Measurements from ENCODE around the gene PPP4R4.
"Not testable (repeated sequence)": the region's sequence is repeated elsewhere in the genome, so short reads cannot be mapped to it uniquely, and the experiment has no call there.

Gene PPP4R4

DNA sequence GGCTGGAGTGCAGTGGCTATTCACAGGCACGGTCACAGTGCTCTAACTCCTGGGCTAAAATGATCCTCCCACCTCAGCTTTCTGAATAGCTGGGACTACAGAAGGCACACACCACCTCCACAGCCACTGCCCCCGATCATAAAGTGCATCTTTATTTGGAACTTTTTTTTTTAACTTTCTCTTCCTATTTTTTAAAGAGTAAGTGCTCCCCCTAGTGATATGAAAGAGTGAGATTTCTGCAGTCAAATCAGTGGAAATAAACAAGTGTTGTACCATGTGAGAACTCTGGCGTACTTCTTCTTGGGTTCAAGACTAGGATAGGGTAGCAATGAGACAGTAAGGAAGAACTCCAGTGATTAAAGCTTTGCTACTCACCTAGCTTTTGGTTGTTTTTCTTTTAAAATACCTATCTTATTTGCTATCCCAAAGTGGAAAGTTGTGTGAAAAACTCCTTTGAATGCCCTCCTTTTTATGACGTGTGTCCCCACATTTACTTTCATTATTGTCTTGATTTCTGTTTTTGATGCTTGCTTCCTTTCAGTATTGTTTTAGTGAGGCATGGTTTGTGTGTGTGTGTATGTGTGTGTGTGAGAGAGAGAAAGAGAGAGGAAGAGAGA, 6.6 kb downstream of the PPP4R4 start:
- DNase-seq (ENCODE audit: low spot score) = peak; percentile 35

GRCh38 chr14:94181835-94182234, 7.7 kb downstream of the PPP4R4 start:
- DNase-seq (ENCODE audit: low spot score) = no peak

GRCh38 chr14:94192536-94192935, 18.4 kb downstream of the PPP4R4 start:
- DNase-seq (ENCODE audit: low spot score) = no peak

DNA sequence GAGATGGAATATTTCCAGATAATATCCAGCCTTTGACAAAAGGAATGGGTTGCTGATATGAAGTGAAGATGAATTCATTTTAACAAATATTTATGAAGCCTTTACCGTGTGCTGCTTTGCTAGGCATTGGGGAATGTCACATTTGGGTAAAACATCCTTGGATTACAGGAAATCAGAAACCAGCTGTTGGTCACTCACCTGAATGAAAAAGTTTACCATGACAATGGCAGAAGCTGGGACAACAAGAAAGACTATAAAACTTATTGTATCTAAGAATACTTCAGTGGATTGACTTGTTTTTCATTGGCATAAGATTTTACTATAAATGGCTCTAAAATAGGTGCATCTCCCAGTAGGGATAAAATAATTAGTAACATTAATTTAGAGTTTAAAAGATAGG, 19.7 kb downstream of the PPP4R4 start:
- DNase-seq (ENCODE audit: low spot score) = no peak

GRCh38 chr14:94196057-94196456, 21.9 kb downstream of the PPP4R4 start:
- DNase-seq (ENCODE audit: low spot score) = no peak

DNA sequence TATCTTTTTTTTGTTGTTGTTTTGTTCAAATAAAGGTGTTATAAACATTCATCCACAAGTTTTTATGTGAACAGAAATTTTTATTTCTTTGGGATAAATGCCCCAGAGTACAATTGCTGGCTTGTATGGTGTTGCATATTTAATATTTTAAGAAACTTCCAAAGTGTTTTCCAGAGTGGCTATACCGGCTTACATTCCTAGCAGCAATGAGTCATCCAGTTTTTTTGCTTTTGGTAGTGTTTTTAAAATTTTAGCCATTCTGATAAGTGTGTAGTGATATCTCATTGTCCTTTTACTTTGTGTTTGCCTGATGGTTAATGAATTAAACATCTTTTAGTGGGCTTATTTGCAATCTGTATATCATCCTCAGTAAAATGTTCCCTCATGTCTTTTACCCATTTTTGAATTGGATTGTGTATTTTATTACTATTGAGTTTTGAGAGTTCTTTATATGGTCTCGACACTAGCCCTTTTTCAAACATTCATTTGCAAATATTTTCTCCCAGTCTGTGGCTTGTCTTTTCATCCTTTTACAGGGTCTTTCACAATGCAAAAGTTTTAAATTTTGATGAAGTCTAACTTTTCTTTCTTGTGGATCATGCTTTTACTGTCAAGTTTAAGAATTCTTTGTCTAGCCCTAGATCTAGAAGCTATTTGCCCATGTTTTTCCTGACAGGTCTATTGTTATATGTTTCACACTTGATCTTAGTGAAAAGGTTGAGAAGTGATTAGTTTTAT, 29.5 kb downstream of the PPP4R4 start:
- no peak for DNase-seq (ENCODE audit: low spot score)

DNA sequence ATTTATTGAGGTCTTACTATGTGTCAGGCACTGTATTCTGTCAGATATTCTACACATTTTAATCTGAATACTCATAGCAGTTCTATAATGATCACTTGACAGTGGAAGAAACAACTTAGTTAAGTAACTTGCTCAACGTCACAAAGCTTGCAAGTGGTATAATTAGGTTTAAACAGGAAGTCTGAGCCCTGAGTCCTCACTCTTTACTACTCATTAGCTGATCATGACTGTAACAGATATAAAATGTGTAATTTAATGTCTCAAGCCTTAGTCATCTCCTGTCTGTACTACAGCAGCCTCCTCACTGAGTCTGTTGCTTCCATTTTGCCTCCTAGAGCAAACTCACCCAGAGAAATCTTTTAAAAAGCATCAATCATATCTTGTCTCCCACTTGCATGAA, 38.9 kb downstream of the PPP4R4 start:
- DNase-seq (ENCODE audit: low spot score) = no peak

DNA sequence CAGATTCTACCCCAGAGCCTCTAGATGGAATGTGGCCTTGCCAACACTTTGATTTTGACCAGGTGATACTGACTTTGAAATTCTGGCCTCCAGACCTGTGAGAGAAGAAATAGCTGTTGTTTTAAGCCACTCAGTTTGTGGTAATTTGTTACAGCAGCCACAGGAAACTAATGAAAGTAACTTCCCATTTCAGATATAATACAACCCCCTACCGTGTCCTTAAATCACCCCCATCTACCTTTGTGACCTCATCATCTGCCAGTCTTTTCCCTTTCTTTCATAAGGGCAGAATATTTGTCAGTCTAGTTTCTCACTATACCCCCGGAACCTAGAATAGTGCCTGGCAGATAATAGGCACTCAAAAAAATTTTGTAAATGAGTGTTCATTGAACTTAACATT, 39.6 kb downstream of the PPP4R4 start:
- DNase-seq (ENCODE audit: low spot score) = no peak

DNA sequence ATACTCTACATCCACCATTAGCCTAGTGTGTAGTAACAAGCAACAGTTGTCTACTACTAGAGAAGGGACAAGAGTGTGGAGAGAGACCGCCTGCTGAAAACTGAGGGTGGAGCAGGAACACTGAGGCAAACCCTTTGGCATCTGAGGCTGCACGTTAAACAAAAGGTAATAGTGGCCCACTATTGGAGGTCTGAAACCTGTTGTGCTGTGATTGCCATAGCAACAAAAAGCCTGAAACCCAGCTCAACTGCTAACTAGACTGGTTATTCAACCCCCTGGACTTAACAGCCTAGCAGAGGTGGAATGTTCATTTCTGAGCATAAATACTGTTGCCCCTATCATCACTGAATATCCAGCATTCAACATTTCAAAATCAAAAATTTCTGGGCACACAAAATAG, 43.0 kb downstream of the PPP4R4 start:
- DNase-seq (ENCODE audit: low spot score) = no peak

GRCh38 chr14:94218198-94218886, 44.2 kb downstream of the PPP4R4 start:
- not testable (repeated sequence) for DNase-seq (ENCODE audit: low spot score)

DNA sequence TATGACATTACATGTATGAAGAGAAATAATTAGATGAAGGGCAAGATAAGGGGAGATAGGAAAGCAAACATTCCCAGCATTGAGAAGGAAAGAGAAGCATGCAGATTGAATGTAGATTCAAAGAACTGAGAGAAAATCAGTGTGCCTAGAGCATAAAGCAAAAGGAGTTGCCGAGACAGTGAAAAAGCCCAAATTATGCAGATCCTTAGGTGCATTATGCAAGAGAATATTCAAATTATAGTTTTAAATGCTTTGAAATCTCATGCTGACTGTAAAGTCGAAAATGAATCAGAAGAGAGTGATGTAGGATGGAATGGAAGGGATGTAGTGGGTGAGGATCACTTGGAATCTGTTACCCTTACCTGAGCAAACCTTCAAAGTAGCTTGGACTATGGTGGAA, 49.9 kb downstream of the PPP4R4 start:
- no peak for DNase-seq (ENCODE audit: low spot score)

GRCh38 chr14:94225460-94226378, 51.6 kb downstream of the PPP4R4 start:
- no peak for DNase-seq (ENCODE audit: low spot score)

DNA sequence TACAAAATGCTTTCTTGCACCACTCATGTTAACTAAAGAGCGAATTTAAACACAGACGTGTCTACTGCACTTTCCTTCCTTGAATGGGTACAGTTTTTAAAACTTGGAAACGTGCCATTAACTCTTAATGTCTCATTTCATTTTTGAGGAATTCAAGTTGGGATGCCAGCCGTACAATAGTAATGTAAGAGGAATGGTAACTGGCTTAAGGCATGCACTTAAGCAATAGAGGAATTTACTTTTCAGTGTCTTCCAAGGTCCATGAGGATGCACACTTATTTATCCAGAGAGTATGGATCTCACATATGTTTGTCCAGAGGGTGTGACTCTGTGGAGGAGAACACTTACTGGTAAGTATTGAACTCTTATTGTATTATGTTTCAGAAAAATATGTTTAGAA, 52.9 kb downstream of the PPP4R4 start:
- no peak for DNase-seq (ENCODE audit: low spot score)

DNA sequence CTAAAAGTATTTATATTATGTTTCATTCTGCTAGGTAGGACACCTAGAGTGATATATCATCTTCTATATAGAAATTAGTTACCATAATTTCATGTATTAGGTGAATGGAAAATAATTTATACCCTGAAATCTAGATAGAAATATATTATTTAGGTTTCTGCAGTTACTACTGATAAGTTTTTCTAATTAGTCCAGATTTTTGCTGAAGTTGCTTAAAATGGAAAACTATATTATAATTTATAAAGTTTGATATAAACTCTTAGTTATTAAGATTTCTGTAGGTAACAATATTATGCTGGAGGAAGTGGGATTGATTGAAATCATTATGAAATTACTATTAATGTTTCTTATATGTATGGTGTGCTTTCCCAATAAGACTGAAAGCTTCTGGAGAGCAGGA, 62.9 kb downstream of the PPP4R4 start:
- no peak for DNase-seq (ENCODE audit: low spot score)

- DNase-seq (ENCODE audit: low spot score) = no peak
Measured at GRCh38 chr14:94237983-94238382, 63.9 kb downstream of the PPP4R4 start.

- no peak for DNase-seq (ENCODE audit: low spot score)
Measured at GRCh38 chr14:94239406-94239805, 65.3 kb downstream of the PPP4R4 start.

DNA sequence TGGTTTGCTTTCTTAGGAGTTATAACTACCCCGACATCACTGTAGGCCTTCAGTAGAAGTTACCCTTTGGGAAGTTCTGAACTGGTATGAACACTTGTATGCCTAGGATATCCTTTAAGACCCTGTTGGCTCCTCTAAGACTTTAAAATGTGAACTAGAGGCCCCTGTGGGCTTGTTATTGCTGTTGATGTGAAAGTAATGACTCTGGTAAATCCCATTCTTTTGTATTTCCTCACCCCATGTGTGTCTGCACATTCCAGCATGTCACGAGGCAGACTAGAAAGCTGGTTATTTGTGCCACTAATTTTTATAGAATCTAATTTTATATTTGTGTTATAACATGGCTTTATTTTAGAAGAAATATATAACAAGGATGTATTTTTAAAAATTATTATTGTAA, 70.1 kb downstream of the PPP4R4 start:
- DNase-seq (ENCODE audit: low spot score) = no peak

- not testable (repeated sequence) for DNase-seq (ENCODE audit: low spot score)
Measured at GRCh38 chr14:94264195-94264594, 90.1 kb downstream of the PPP4R4 start.

- no peak for DNase-seq (ENCODE audit: low spot score)
Measured at GRCh38 chr14:94267352-94267751, 93.2 kb downstream of the PPP4R4 start.

GRCh38 chr14:94268582-94268981, 94.5 kb downstream of the PPP4R4 start:
- DNase-seq (ENCODE audit: low spot score) = not testable (repeated sequence)

GRCh38 chr14:94269156-94269555, 95.0 kb downstream of the PPP4R4 start:
- no peak for DNase-seq (ENCODE audit: low spot score)

- DNase-seq (ENCODE audit: low spot score) = peak; percentile 50
Measured at GRCh38 chr14:94276898-94277561, 102.9 kb downstream of the PPP4R4 start.

Data from HuH-7 (cell line).